ENCODE results near the gene AFAP1. TPM values are rescaled to one million over a fixed set of nuclear protein-coding genes. Genes with fewer than 3 reads are reported as not detected.

AFAP1 gene
- polyA plus RNA-seq, 1 donor (not counting 4 experiments of a cell fraction or from before 2014, with no cell fraction given), result 7.6 TPM

DNA sequence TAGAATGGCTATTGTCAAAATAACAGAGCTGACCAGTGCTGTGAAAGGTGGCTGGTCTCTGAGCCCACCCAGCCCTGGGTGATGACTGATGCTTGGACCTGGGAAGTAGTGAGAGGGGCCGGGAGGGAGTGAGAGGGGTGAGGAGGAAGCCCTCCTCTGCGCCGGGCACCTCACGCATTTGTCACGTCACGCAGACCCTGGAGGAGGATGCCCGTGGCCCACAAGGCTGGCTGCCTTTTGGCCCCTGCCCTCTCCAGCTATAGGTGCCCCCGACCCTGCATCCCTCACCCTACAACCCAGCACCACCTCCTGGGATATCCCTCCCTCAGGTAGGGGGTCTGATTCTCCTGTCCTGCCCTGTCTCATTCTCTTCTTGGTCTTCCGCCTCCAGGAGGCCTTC, 207.4 kb downstream of the AFAP1 start:
- Histone ChIP-seq H3K4me1 (ENCODE audit: control insufficient read depth, extremely low read depth, insufficient read depth, low read length) (no peaks in the 10 kb centered on the region), H3K9me3 (ENCODE audit: control insufficient read depth, low read depth, low read length) (no peaks in the 10 kb centered on the region), H3K27me3 (ENCODE audit: control insufficient read depth, extremely low read depth, insufficient read depth, low read length) (peaks cover 6% of the 10 kb centered on the region), H3K9me1 (ENCODE audit: control insufficient read depth, extremely low read depth, insufficient read depth, low read length) (no peaks in the 10 kb centered on the region), H3K9ac (ENCODE audit: control insufficient read depth, extremely low read depth, insufficient read depth, low read length) (no peak overlapping the region), H3K36me3 (ENCODE audit: control insufficient read depth in 2 of 2, extremely low read depth in 1 of 2, insufficient read depth in 2 of 2, low read length in 2 of 2) (no peaks in the 10 kb centered on the region), H3K4me2 (ENCODE audit: control insufficient read depth, extremely low read depth, insufficient read depth, low read depth, low read length) (no peak overlapping the region), H2AFZ (ENCODE audit: control insufficient read depth, low read length) (no peak overlapping the region), H3K27ac (ENCODE audit: control insufficient read depth, insufficient read depth, low read length) (no peak overlapping the region), H4K20me1 (ENCODE audit: control insufficient read depth, extremely low read depth, insufficient read depth, low read length) (no peaks in the 10 kb centered on the region), H3K79me2 (ENCODE audit: control insufficient read depth, insufficient read depth, low read length) (no peaks in the 10 kb centered on the region), H3K4me3 (ENCODE audit: control insufficient read depth in 2 of 3, extremely low read depth in 1 of 3, insufficient read depth in 2 of 3, low read depth in 1 of 3, low read length in 3 of 3) (no peak overlapping the region)
- TF ChIP-seq, protein P1, sequence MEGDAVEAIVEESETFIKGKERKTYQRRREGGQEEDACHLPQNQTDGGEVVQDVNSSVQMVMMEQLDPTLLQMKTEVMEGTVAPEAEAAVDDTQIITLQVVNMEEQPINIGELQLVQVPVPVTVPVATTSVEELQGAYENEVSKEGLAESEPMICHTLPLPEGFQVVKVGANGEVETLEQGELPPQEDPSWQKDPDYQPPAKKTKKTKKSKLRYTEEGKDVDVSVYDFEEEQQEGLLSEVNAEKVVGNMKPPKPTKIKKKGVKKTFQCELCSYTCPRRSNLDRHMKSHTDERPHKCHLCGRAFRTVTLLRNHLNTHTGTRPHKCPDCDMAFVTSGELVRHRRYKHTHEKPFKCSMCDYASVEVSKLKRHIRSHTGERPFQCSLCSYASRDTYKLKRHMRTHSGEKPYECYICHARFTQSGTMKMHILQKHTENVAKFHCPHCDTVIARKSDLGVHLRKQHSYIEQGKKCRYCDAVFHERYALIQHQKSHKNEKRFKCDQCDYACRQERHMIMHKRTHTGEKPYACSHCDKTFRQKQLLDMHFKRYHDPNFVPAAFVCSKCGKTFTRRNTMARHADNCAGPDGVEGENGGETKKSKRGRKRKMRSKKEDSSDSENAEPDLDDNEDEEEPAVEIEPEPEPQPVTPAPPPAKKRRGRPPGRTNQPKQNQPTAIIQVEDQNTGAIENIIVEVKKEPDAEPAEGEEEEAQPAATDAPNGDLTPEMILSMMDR (optimal IDR thresholded peaks at IDR 0.05 in 1 of 3, IDR thresholded peaks at IDR 0.05 in 1 of 3, conservative IDR thresholded peaks at IDR 0.05 in 1 of 3; ENCODE audit: extremely low read depth in 1 of 3, insufficient read depth in 2 of 3, low read length in 3 of 3), result no peak
- no peak for TF ChIP-seq EZH2 (IDR thresholded peaks at IDR 0.05; ENCODE audit: low read length)
- FAIRE-seq (no peak), DNase-seq (ENCODE audit: low read depth, low spot score) (no peak)
- dilution Hi-C loops (cut with MboI; ENCODE audit: extremely low pct_ligation_motif_present, low sequenced_read_pairs), result no loop called here

DNA sequence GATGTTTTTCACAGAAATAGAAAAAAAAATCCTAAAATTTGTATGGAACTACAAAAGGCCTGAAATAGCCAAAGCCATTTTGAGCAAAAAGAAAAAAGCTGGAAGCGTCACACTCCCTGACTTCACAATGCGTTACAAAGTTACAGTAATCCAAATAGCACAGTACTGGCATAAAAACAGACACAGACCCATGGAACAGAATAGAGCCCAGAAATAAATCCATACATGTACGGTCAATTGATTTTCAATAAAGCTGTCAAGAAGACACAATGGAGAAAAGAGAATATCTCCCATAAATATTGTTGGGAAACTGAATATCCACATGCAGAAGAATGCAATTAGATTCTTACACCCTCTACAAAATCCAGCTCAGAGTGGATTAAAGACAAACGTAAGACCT, 208.2 kb downstream of the AFAP1 start:
- Histone ChIP-seq H3K79me2 (ENCODE audit: control insufficient read depth, insufficient read depth, low read length) (no peaks in the 10 kb centered on the region), H3K9me3 (ENCODE audit: control insufficient read depth, low read depth, low read length) (no peaks in the 10 kb centered on the region), H3K36me3 (ENCODE audit: control insufficient read depth in 2 of 2, extremely low read depth in 1 of 2, insufficient read depth in 2 of 2, low read length in 2 of 2) (no peaks in the 10 kb centered on the region), H3K4me1 (ENCODE audit: control insufficient read depth, extremely low read depth, insufficient read depth, low read length) (no peaks in the 10 kb centered on the region), H2AFZ (ENCODE audit: control insufficient read depth, low read length) (no peak overlapping the region), H4K20me1 (ENCODE audit: control insufficient read depth, extremely low read depth, insufficient read depth, low read length) (no peaks in the 10 kb centered on the region), H3K9me1 (ENCODE audit: control insufficient read depth, extremely low read depth, insufficient read depth, low read length) (no peaks in the 10 kb centered on the region), H3K9ac (ENCODE audit: control insufficient read depth, extremely low read depth, insufficient read depth, low read length) (no peak overlapping the region), H3K4me2 (ENCODE audit: control insufficient read depth, extremely low read depth, insufficient read depth, low read depth, low read length) (no peak overlapping the region), H3K4me3 (ENCODE audit: control insufficient read depth in 2 of 3, extremely low read depth in 1 of 3, insufficient read depth in 2 of 3, low read depth in 1 of 3, low read length in 3 of 3) (no peak overlapping the region), H3K27ac (ENCODE audit: control insufficient read depth, insufficient read depth, low read length) (no peak overlapping the region), H3K27me3 (ENCODE audit: control insufficient read depth, extremely low read depth, insufficient read depth, low read length) (peaks cover 6% of the 10 kb centered on the region)
- dilution Hi-C loops (cut with MboI; ENCODE audit: extremely low pct_ligation_motif_present, low sequenced_read_pairs), result no loop called here
- no peak for TF ChIP-seq EZH2 (IDR thresholded peaks at IDR 0.05; ENCODE audit: low read length)
- FAIRE-seq (no peak), DNase-seq (ENCODE audit: low read depth, low spot score) (no peak)

DNA sequence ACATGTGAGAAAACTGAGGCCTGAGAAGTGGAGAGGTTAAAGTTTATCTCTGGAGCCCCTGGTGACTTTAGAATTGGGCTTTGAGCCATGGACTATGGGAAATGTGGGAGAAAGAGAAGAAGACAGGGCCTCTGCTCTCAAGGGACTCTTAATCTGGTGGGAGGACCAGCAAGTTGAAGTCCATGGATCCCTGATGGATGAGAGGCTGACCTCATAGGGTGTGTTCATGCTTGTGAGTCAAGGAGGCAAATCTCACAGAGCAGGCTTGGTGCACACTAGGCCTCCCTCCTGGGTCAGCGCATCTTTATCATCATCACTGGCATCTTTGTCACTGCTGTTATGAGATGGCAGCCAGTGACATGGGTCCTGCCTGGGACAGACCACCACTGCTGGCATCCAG, 211.9 kb downstream of the AFAP1 start:
- FAIRE-seq (no peak), DNase-seq (ENCODE audit: low read depth, low spot score) (no peak)
- Histone ChIP-seq H3K36me3 (ENCODE audit: control insufficient read depth in 2 of 2, extremely low read depth in 1 of 2, insufficient read depth in 2 of 2, low read length in 2 of 2) (no peaks in the 10 kb centered on the region), H4K20me1 (ENCODE audit: control insufficient read depth, extremely low read depth, insufficient read depth, low read length) (no peaks in the 10 kb centered on the region), H3K27me3 (ENCODE audit: control insufficient read depth, extremely low read depth, insufficient read depth, low read length) (no peaks in the 10 kb centered on the region), H3K9me1 (ENCODE audit: control insufficient read depth, extremely low read depth, insufficient read depth, low read length) (no peaks in the 10 kb centered on the region), H3K4me2 (ENCODE audit: control insufficient read depth, extremely low read depth, insufficient read depth, low read depth, low read length) (no peak overlapping the region), H3K9me3 (ENCODE audit: control insufficient read depth, low read depth, low read length) (no peaks in the 10 kb centered on the region), H3K4me3 (ENCODE audit: control insufficient read depth in 2 of 3, extremely low read depth in 1 of 3, insufficient read depth in 2 of 3, low read depth in 1 of 3, low read length in 3 of 3) (no peak overlapping the region), H3K9ac (ENCODE audit: control insufficient read depth, extremely low read depth, insufficient read depth, low read length) (no peak overlapping the region), H2AFZ (ENCODE audit: control insufficient read depth, low read length) (no peak overlapping the region), H3K27ac (ENCODE audit: control insufficient read depth, insufficient read depth, low read length) (no peak overlapping the region), H3K79me2 (ENCODE audit: control insufficient read depth, insufficient read depth, low read length) (no peaks in the 10 kb centered on the region), H3K4me1 (ENCODE audit: control insufficient read depth, extremely low read depth, insufficient read depth, low read length) (no peaks in the 10 kb centered on the region)
- TF ChIP-seq, protein P1 (optimal IDR thresholded peaks at IDR 0.05 in 1 of 3, IDR thresholded peaks at IDR 0.05 in 1 of 3, conservative IDR thresholded peaks at IDR 0.05 in 1 of 3; ENCODE audit: extremely low read depth in 1 of 3, insufficient read depth in 2 of 3, low read length in 3 of 3), result no peak
- no peak for TF ChIP-seq EZH2 (IDR thresholded peaks at IDR 0.05; ENCODE audit: low read length)
- dilution Hi-C loops (cut with MboI; ENCODE audit: extremely low pct_ligation_motif_present, low sequenced_read_pairs), result no loop called here
